H1 (cell line): Measurements from ENCODE around the gene CTRL.

ENCODE experiments used
- CHD2 ChIP-seq: IDR thresholded peaks from 2 replicates; pipeline ENCODE4 v1.6.1; 2012; ENCODE audit warnings: low read length, improper control_type of control experiment
- CTCF ChIP-seq, 3 experiments: IDR thresholded peaks; 1 replicate in 2 of 3; 2 replicates in 1 of 3; pipeline versions ENCODE4 v1.5.1 to v1.6.1; 2011; ENCODE audit warnings: low read length in 3 of 3, mild to moderate bottlenecking in 3 of 3, inconsistent platforms in 2 of 3, low read depth in 1 of 3, moderate library complexity in 1 of 3; ENCODE audit not compliant: insufficient read depth in 1 of 3; ENCODE audit errors: control extremely low read depth in 1 of 3
- GABPA ChIP-seq: IDR thresholded peaks from 2 replicates; pipeline ENCODE4 v1.6.1; 2011; ENCODE audit warnings: mild to moderate bottlenecking, low read length, moderate library complexity, borderline replicate concordance; ENCODE audit not compliant: insufficient read depth
- NRF1 ChIP-seq: IDR thresholded peaks from 2 replicates; pipeline ENCODE4 v1.6.1; 2011; ENCODE audit warnings: mild to moderate bottlenecking, low read depth, low read length, improper control_type of control experiment
- SUZ12 ChIP-seq: fragments of 200-600 bp; sonication (generic); IDR thresholded peaks from 2 replicates; pipeline ENCODE4 v1.6.1; 2012; ENCODE audit warnings: mild to moderate bottlenecking, inconsistent platforms, low read length, moderate library complexity, mixed read lengths

GRCh38 chr16:67883146-67883871 is 48.4 kb downstream of the CTRL start:
- no peak for TF ChIP-seq CHD2
- no peak; the same call in 1 of the 2 replicates for TF ChIP-seq GABPA
- TF ChIP-seq SUZ12 = no peak
- no peak for TF ChIP-seq CTCF (IDR thresholded peaks at IDR 0.05; ENCODE audit: control extremely low read depth in 1 of 3, insufficient read depth in 1 of 3, low read depth in 1 of 3, low read length in 3 of 3)
- TF ChIP-seq NRF1 = no peak
